ENCODE results near the gene FBL.
"Not testable (repeated sequence)": the region's sequence is repeated elsewhere in the genome, so short reads cannot be mapped to it uniquely, and the experiment has no call there.

The FBL gene

DNA sequence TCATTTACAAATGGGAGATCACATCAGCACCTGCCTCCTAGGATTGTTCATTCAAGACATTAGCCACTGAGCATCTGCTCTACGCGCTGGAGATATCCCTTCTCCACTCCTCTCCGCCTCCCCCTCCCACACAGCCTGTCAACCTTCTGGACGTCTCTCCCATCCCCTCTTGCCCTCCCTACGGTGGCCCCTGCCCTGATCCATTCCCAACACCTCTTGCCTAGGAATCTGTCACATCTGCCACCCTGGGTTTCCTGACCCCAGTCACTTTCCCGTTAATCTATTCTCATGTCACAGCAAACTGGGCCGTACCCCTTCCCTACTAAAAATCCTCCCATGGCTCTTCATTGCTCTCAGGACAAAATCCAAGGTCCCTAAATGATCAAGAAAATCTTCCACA, 22.5 kb downstream of the FBL start:
- Histone ChIP-seq H3K9me3 (ENCODE audit: low read depth, low read length) (no peaks in the 10 kb centered on the region), H3K9ac (ENCODE audit: insufficient read length) (no peak overlapping the region), H3K27ac (no peak overlapping the region), H3K4me3 (no peak overlapping the region), H3K36me3 (ENCODE audit: insufficient read depth, low read length) (peaks cover 23% of the 10 kb centered on the region; the same call in 1 of the 2 replicates)
- TF ChIP-seq EZH2 (IDR thresholded peaks at IDR 0.05), result no peak
- TF ChIP-seq POLR2AphosphoS5 (IDR thresholded peaks at IDR 0.05; ENCODE audit: borderline replicate concordance, low read depth, low read length), result no peak
- no peak for TF ChIP-seq FOXP2 (optimal IDR thresholded peaks at IDR 0.05; ENCODE audit: control extremely low read depth, extremely low read length, insufficient read depth)
- no peak for DNase-seq (ENCODE audit: low read depth, low spot score)

DNA sequence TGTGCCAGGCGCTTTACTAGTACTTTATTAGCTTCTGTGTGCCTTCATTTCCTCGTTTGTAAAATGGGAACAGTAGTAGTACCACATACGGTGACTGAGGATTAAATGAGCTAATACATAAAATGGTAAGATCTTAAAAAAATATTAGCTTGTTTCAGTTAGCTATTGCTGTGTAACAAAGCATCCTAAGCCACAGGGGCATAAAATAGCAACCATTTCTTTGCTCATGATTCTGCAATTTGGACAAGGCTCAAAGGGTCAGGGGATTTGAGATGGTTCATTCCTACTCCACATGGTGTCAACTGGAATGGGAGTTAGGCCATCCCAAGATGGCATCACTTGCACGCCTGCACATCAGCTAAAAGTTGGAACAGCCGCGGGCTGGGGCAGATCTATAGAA, 25.5 kb downstream of the FBL start:
- no peak overlapping the region for H3K4me3 ChIP-seq
- H3K9me3 ChIP-seq (ENCODE audit: low read depth, low read length), result no peaks in the 10 kb centered on the region
- TF ChIP-seq POLR2AphosphoS5 (IDR thresholded peaks at IDR 0.05; ENCODE audit: borderline replicate concordance, low read depth, low read length), result no peak
- TF ChIP-seq FOXP2 (optimal IDR thresholded peaks at IDR 0.05; ENCODE audit: control extremely low read depth, extremely low read length, insufficient read depth), result no peak
- no peak for TF ChIP-seq EZH2 (IDR thresholded peaks at IDR 0.05)
- H3K36me3 ChIP-seq (ENCODE audit: insufficient read depth, low read length), result peaks cover 3% of the 10 kb centered on the region; the same call in 1 of the 2 replicates
- no peak overlapping the region for H3K27ac ChIP-seq
- no peak for DNase-seq (ENCODE audit: low read depth, low spot score)
- no peak overlapping the region for H3K9ac ChIP-seq (ENCODE audit: insufficient read length)

DNA sequence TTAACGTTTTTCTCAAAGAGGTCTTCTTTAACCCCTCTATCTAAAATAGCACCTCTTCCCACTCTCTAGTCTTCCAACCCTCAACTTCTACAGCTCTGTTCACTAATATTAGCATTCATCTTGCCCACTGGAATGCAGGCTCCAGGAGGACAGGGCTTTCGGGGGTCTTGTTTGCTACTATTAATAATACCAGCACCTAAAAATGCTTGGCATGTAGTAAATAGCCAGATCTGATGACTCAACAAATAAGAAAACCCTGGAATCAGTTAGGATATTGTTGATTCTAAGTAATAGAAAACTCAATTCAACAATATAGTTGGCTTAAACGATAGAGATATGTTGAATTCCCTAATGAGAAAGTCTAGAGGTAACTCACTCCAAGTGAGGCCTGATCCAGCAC, 26.4 kb downstream of the FBL start:
- Histone ChIP-seq H3K27ac (no peak overlapping the region), H3K9me3 (ENCODE audit: low read depth, low read length) (no peaks in the 10 kb centered on the region), H3K9ac (ENCODE audit: insufficient read length) (no peak overlapping the region), H3K36me3 (ENCODE audit: insufficient read depth, low read length) (no peaks in the 10 kb centered on the region), H3K4me3 (no peak overlapping the region)
- DNase-seq (ENCODE audit: low read depth, low spot score), result no peak
- TF ChIP-seq EZH2 (IDR thresholded peaks at IDR 0.05) (no peak), POLR2AphosphoS5 (IDR thresholded peaks at IDR 0.05; ENCODE audit: borderline replicate concordance, low read depth, low read length) (no peak), FOXP2 (optimal IDR thresholded peaks at IDR 0.05; ENCODE audit: control extremely low read depth, extremely low read length, insufficient read depth) (no peak)

DNA sequence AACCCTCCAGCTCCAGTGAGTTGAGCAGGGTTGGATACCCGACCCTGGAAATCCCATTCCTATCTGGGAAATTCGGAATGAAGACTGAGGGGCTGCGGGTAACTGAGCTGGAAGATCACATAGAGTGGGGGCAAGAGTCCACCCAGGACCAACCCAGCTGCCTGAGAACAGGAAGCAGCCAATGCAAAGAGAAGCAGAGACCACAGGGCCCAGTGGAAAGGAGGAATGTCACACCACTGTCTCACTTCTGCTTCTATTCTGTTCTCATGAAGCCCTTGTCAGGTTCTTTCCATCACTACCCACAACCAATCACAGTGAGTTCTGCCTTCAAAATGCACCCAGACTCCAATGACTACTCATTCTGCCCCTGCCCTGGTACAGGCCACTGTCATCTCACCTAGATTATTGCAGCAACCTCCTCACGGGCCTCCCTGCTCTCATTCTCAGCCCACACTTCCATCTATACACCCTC, 27.5 kb downstream of the FBL start:
- Histone ChIP-seq H3K9ac (ENCODE audit: insufficient read length) (no peak overlapping the region), H3K27ac (no peak overlapping the region), H3K4me3 (no peak overlapping the region), H3K36me3 (ENCODE audit: insufficient read depth, low read length) (no peaks in the 10 kb centered on the region), H3K9me3 (ENCODE audit: low read depth, low read length) (no peaks in the 10 kb centered on the region)
- no peak for DNase-seq (ENCODE audit: low read depth, low spot score)
- TF ChIP-seq POLR2AphosphoS5 (IDR thresholded peaks at IDR 0.05; ENCODE audit: borderline replicate concordance, low read depth, low read length) (no peak), FOXP2 (optimal IDR thresholded peaks at IDR 0.05; ENCODE audit: control extremely low read depth, extremely low read length, insufficient read depth) (no peak), EZH2 (IDR thresholded peaks at IDR 0.05) (no peak)

DNA sequence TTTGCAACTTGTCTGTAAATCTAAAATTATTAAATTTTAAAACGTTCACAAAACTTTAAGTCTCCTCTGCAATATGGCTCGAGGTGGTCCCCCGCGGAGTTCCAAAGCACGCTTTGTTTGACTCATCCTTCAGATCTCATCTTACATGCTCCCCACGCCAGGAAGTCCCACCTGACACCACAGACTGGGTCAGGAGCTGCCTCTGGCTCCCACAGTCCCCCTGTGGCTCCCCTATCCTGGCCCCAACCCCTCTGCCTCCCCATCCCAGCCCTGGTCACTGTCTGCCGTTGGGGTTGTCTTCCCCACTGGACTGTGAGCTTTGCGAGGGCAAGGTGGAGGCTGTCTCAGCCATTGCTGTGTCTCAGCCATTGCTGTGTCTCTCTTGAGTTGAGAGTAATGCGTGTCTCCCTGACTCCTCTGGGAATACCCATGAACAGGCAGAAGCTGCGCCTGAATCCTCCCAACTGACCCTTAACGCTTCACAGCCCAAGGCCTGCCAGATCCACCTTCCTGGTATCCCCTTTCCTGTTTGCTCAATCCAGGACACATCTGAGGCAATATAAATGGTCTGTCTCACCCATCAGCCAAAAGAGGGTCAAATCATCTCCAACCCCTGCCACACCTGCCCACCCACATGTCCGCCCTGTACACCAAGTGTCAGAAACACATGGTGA, 28.2 kb downstream of the FBL start:
- no peaks in the 10 kb centered on the region for H3K36me3 ChIP-seq (ENCODE audit: insufficient read depth, low read length)

DNA sequence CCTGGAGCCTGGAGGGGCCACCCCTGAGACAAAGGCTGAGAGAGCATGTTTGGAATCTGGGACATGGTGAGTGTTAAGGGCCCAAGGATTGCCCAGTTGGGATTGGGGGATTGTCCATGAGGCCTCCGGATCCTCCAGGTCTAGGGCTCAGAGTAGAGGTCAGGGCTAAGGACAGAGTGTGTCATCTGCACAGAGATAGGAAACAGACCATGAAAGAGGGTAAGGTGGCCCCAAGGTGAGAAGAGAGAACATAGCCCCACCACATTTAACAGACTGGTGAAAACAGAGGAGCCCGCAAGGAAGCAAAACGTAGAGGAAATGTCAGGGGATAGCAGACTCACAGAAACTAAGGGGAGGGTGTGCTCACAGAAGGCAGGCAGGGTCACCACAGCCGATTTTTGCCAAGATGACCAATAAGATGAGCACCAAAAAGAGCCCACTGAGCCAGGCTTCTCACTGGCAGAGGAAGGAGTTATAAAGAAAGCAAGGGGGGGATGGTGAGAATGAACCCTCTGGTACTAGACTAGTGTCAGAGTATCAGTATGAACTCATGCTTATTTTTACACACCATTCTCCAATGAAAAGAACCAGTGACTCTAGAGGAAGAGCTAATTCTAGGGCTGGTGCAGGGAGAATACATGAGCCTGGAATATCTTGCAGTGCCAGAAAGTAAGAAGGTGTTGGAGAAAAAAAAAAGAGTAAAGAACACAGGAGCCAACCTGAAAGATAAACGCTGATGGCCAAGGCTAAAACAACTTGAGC, 29.7 kb downstream of the FBL start:
- H3K27ac ChIP-seq, result no peak overlapping the region
- TF ChIP-seq FOXP2 (optimal IDR thresholded peaks at IDR 0.05; ENCODE audit: control extremely low read depth, extremely low read length, insufficient read depth), result no peak
- TF ChIP-seq EZH2 (IDR thresholded peaks at IDR 0.05), result no peak
- no peak for TF ChIP-seq POLR2AphosphoS5 (IDR thresholded peaks at IDR 0.05; ENCODE audit: borderline replicate concordance, low read depth, low read length)
- no peak for DNase-seq (ENCODE audit: low read depth, low spot score)
- no peaks in the 10 kb centered on the region for H3K9me3 ChIP-seq (ENCODE audit: low read depth, low read length)
- no peak overlapping the region for H3K4me3 ChIP-seq
- no peak overlapping the region for H3K9ac ChIP-seq (ENCODE audit: insufficient read length)
- H3K36me3 ChIP-seq (ENCODE audit: insufficient read depth, low read length), result no peaks in the 10 kb centered on the region

More for the DNA sequence above, 28.2 kb downstream of the FBL start:
- Histone ChIP-seq H3K4me3 (no peak overlapping the region), H3K9ac (ENCODE audit: insufficient read length) (no peak overlapping the region), H3K27ac (no peak overlapping the region), H3K9me3 (ENCODE audit: low read depth, low read length) (no peaks in the 10 kb centered on the region)
- no peak for DNase-seq (ENCODE audit: low read depth, low spot score)
- TF ChIP-seq FOXP2 (optimal IDR thresholded peaks at IDR 0.05; ENCODE audit: control extremely low read depth, extremely low read length, insufficient read depth) (no peak), EZH2 (IDR thresholded peaks at IDR 0.05) (no peak), POLR2AphosphoS5 (IDR thresholded peaks at IDR 0.05; ENCODE audit: borderline replicate concordance, low read depth, low read length) (no peak)

DNA sequence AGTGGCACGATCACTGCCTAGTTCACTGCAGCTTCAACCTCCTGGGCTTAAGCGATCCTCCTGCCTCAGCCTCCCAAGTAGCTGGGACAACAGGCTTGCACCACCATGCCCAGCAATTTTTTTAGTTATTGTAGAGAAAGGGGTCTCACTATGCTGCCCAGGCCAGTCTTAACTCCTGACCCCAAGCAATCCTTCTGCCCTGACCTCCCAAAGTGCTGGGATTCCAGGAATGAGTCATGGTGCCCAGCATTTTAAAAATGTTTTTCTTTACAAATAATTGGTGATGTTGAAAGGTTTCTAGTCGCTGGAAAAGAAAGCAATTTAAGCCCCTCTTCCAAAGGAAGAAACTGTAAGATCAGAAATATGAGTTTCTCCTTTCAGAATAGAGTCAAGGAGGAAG, 31.6 kb downstream of the FBL start:
- H3K36me3 ChIP-seq (ENCODE audit: insufficient read depth, low read length), result no peaks in the 10 kb centered on the region
- no peak overlapping the region for H3K4me3 ChIP-seq
- DNase-seq (ENCODE audit: low read depth, low spot score), result no peak
- no peak overlapping the region for H3K9ac ChIP-seq (ENCODE audit: insufficient read length)
- no peak overlapping the region for H3K27ac ChIP-seq
- TF ChIP-seq EZH2 (IDR thresholded peaks at IDR 0.05) (no peak), FOXP2 (optimal IDR thresholded peaks at IDR 0.05; ENCODE audit: control extremely low read depth, extremely low read length, insufficient read depth) (no peak), POLR2AphosphoS5 (IDR thresholded peaks at IDR 0.05; ENCODE audit: borderline replicate concordance, low read depth, low read length) (no peak)
- H3K9me3 ChIP-seq (ENCODE audit: low read depth, low read length), result no peaks in the 10 kb centered on the region

DNA sequence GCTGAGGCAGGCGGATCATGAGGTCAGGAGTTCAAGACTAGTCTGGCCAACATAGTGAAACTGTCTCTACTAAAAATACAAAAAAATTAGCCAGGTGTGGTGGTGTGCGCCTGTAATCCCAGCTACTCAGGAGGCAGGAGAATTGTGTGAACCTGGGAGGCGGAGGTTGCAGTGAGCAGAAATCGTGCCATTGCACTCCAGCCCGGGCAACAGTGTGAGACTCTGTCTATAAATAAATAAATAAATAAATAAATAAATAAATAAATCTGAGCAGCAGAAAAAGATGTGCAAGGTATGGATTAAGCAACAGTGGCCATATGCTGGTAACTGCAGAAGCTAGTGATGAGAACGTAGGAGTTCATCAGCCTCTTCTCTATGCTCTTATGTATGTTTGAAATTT, 32.1 kb downstream of the FBL start:
- not testable (repeated sequence) for H3K9ac ChIP-seq (ENCODE audit: insufficient read length); H3K36me3 ChIP-seq (ENCODE audit: insufficient read depth, low read length); H3K4me3 ChIP-seq; DNase-seq (ENCODE audit: low read depth, low spot score); H3K9me3 ChIP-seq (ENCODE audit: low read depth, low read length); H3K27ac ChIP-seq
